GM19468 (cell line): ENCODE data around the gene PPP1R8.
"Not testable (repeated sequence)": the region's sequence is repeated elsewhere in the genome, so short reads cannot be mapped to it uniquely, and the experiment has no call there.

Experiments used
- ATAC-seq: cut with Tn5 transposase; IDR thresholded peaks from one replicate; pipeline ENCODE4 v1.9.1; 2021; ENCODE audit warnings: mild to moderate bottlenecking, moderate library complexity, moderate number of reproducible peaks; ENCODE audit not compliant: unreplicated experiment; ENCODE audit errors: extremely low read depth

Gene PPP1R8

DNA sequence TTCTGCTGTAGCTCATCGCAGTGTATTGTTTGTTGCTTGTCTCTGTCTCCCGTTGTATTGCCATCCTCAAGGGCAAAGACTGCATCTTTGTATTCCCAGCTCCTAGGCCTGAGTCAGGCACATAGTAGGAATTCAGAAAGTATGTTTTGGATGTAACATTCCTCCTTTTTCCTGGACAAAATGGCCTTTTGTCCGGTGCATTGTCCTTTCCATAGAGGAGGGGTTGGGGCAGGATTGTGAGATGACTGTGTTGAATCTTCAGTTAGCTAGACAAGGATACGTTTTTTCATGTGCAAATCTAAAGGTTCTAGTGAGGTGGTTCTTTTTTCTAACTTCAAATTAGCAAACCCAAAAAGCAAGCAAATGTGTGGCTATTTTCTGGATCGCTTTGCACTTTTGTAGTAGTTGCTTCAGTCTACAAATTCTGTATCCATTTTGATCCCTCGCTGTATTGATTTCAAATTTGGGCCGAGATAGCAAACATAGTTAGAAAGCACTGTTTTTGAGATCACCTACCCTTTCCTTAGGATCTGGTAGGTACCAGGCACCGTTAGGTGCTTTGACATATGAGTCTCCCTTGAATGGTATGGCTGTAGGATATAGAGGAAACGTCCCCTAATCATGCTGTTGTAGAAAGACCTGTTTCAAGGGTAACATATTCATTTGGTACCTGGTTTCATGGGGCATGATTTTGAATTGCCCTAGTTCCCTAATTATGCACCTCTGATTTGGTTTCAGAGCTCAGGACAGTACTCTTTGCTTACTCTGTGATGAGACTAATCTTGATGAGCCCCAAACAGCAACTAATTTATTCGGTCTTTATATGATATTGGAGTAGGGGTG is 1.2 kb downstream of the PPP1R8 start:
- no peak for ATAC-seq

DNA sequence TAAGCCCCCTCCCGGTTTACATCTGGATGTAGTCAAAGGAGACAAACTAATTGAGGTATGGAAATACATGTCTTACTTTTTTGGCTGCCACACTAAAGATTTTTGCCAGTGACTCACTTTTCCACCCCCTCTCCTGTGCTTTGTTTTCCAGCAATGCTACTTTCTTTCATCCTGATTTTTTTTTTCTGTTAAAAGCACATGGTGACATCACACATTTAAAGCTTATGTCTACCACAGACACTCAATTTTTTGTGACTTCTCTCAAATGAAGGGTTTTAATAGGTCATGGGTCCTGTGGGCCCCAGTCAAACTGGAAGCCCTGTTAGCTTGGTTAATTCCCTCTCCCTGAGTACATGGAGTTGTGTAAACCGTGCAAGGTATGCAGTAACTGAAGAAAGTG is 2.2 kb downstream of the PPP1R8 start:
- no peak for ATAC-seq

DNA sequence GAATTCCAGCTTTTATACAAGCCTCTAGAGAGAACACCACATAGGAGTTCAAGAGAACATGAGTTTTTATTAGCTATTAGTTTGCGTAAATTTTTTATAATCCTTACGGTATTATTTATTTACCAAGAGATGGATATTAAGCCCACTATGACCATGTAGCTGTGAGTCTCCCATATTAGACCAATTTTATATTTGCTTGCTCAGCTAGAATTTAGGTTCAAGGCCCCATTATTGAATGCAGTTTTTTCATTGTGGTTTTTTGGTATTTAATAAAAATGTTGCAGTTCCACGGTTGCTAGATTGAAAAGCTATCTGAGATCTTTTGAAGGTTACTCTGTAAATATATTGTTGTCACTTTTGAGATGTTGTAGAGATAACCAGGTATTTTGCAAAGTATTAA is 2.9 kb downstream of the PPP1R8 start:
- ATAC-seq: no peak

DNA sequence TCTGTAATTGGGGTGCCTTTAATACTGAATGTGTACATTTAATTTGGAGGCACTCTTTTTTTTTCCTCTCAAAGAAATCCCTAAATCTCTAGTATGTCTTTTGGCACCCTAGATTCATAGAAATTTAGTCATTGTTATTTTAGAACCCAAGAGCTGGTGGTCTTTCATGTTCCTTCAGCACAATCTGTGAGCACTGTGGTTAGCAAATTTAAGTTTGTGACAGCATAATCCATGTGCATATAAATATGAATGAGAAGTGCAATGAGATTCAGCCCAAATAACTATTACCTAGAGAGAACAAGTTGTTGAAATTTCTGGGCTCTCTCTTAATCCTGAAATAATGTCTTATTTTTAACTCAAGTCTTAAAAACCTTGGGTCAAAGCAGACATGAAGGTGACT is 4.5 kb downstream of the PPP1R8 start:
- no peak for ATAC-seq

DNA sequence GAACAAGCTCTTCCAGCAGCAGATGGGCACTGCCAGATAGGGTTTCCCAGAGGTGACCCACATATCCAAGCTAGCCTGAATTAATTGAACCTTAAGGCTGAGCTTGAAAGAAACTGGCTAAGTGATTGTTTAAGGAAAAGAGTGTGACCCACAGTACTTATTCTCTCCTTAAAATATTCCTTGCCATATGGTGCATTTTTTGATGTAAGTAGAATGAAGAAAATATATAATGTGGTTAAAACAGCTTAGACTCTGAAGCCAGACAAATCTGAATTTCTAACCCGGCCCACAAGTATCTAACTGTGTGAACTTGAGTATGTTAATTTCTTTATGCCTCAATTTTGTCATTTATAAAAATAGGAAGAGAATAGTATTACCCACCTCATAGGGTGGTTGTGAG is 4.9 kb downstream of the PPP1R8 start:
- ATAC-seq: no peak

DNA sequence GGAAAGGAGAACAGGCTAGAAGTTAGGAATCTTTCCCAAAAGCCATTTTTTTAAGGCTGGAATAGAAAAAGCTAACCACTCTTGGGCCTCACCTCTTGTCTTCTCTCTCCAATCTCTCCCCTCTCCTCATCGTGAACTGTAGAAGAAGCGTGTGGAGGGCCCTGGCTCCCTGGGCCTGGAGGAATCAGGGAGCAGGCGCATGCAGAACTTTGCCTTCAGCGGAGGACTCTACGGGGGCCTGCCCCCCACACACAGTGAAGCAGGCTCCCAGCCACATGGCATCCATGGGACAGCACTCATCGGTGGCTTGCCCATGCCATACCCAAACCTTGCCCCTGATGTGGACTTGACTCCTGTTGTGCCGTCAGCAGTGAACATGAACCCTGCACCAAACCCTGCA is 19.4 kb downstream of the PPP1R8 start:
- no peak for ATAC-seq

DNA sequence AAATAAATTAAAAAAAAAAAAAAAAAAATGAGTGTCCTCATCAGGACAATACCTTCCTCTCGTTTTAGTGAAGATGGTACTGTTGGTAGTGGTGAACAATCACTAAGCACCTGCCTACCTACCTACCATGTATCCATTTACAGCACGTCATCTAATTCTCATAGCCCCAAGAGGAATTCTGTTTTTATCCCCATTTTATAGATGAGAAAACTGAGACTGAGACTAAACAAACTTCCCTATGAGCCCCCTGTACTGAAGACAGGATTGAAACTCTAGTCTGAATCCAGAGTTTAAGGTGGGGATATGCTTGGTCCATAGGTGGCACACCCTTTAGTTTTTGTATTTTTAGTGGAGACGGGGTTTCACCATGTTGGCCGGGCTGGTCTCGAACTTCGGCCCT is 24.5 kb downstream of the PPP1R8 start:
- ATAC-seq: no peak

DNA sequence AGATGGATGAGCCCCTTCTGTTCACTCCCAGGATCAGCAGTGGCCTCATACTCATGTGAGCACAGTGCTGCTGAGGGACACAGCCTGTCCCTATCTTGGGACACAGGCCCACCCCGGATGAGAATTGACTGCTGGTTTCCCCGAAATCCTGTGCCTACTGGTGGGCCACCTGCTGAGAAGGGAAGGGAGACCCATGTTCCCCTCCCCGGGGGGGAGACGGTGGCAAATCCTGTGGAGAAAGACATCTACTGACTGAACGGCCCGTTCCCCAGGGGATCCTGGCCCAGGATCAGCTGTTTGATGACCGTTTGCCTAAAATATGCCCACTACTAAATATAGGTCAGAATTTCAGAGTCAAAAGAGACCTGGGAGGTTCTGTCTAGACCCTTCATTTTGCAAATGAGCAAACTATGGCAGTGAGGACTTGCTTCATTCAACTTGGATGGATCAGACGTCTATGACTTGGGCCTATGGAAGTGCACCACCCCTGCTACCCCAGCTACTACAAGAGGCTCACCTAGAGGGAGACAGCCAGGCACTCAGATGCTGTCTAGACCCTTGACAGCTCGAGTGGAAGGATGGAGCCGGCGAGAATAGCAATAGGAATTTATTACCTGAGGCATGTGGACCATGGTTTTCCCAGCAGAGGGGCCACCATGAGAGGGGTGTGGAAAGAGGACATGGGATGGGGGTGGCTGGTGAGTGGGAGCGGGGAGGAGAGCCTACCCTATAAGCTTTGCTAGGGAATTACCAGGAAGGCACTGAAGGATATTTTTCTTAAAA is 26.2 kb downstream of the PPP1R8 start:
- ATAC-seq: no peak

DNA sequence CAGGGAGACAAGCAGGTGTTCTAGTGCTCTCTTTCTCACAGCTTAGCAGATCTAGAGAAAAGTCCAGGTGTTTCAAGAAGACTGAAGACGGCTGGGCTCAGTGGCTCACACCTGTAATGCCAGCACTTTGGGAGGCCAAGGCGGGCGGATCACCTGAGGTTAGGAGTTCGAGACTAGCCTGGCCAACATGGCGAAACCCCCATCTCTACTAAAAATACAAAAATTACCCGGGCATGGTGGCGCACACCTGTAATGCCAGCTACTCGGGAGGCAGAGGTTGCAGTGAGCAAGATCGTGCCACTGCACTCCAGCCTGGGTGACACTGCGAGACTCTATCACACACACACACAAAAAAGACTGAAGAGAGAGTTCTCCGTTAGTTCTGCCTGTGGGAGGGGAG is 27.0 kb downstream of the PPP1R8 start:
- ATAC-seq: not testable (repeated sequence)

DNA sequence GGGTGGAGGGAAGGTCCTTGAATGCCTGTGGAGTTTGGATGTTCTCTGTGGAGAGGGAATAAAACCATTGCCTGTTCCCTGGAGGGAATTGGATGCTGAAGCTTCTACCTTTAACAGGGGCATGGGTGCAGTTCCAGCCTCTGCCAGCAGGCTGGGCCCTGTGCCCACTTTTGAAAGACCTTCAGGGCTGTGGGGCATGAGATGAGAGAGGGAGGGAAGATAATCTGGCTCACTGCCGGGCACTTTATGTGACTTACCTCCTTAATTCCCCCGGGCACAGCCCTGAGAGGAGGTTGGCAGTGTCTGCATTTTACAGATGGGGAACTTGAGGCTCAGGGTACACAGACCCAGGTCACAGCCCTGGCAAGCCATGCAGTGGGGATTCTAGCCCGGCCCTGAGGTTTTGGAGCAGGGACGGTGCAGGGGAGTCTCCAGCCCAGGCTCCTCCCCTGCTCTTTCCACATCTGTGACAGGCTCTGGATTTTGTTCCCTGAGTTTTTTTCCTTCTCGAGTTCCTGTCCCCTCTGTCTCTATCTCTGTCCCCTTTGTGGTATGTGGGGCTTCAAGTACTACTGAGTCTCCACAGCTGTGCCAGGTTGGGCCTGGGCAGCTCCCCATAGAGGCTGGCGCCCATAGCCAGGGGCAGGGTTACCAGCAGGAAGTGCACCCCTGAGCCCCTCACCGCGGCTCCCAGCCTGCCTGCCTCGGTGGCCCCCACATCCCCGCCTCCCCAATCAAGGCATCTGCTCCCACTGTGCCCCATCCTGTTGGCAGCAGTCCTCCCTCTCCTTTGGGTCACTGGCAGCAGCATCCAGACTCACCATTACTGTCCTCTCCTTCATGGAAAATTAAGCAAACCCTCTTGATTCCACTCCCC is 27.7 kb downstream of the PPP1R8 start:
- peak; percentile 32 for ATAC-seq

DNA sequence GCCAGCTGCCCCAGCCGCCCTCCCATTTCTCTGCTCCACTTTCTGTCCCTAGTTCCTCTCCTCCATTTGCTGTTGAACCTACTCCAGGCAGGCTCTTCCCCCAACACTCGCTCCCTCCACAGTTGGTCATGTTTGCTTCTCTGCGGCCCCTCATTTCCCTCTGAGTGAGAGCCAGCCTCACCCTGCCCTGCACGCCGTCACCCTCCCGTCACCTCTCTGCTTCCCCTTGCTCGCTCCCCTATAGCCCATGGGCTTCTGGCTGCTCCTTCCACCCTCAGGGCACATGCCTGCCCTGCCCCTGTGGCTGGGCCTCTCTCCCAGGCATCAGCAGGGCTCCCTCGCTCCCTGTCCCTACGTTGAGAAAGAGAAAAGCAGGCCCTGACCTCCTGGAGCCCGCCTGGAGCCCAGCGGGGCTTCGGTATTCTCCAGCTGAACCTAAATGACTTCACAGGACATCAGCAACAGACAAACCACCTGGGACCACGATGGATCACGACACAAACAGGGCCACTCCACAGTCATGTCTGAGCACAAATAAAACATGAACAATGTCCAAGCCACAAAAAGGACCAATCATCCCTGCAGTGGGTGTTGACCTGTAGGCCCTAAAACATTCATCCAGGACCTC is 28.5 kb downstream of the PPP1R8 start:
- no peak for ATAC-seq

DNA sequence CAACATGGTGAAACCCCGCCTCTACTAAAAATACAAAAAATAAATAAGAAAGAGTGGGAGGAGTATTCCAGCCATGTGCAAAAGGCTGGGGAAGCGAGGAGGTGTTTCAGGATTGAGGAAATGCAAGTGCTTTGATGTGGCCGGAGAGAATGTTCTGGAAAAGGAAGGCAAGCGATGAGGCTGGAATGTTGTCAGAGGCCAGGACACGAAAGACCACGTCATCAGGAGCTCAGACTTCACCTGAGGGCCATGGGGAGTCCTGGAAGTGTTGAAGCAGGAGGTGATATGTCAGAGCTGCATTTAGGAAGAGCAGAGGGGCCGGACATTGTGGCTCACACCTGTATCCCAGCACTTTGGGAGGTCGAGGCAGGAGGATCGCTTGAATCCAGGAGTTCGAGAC is 30.9 kb downstream of the PPP1R8 start:
- ATAC-seq: no peak

DNA sequence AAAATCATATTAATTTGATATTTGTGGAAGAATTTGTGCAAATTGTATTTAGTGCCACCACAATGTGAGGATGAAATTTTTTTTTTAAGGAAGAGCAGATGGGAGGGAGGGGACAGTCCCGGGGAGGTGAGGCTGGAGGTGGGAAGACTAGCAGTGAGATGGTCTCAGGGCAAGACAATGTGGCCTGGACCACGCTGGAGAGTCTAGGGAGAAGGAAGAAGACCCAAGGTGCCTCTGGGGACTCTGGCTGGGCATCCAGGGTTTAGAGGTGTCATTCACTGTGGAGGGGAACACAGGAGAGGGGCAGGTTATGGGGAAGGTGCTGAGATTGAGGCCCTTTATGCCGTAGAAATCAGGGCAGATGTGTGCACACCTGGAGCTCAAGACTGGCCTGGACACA is 31.4 kb downstream of the PPP1R8 start:
- no peak for ATAC-seq

DNA sequence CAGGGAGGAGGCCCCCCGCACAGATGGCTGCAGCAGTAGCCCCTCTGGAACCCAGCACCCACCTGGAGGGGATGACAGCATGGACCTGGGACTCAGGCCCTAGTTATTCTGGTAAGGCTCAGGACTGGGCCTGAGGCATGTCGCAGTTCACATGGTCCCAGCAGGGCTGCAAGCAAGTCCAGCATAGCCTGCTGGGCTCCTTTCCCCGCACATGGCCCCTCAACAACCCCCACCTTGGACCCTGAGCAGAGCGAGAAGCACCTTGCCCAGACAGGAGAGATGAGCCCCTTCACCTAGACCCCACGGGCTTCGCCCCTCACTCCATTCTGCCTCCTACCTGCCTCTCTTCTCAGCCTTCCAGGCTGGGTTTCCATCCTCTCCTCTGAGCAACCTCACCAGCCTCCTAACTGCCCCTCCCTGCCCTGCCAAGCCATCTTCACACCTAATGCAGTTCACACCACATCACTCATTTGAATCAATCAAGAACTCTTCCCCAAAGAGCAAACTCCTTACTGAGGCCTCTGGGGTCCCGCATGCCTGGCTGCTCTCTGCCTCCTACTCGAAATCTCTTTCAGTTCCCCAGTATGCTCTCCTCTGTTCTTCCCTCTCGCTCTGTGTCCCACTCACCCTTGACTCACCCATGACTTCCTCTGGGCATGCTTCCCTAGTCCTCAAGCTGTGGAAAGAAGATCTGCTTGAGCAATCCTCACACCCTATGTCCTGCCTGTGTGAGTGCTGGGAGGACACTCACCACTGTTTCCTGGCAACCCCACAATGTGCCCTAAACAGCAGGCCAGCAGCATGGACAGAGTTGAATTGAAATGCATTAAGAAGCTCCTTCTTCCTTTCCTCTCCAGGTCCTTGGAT is 32.3 kb downstream of the PPP1R8 start:
- no peak for ATAC-seq

DNA sequence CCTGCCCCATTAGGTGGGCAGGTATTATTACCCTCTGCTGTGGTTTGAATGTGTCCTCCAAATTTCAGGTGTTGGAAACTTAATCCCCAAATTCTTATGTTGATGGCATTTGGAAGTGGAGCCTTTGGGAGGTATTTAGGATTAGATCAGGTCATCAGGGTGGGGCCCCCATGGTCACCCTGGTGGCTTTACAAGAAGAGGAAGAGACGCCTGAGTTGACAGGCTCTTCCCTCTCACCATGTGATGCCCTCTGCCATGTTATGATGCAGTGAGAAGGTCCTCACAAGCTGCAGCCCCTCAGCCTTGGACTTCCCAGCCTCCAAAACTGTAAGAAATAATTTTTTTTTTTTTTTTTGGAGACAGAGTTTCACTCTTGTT is 32.9 kb downstream of the PPP1R8 start:
- no peak for ATAC-seq

DNA sequence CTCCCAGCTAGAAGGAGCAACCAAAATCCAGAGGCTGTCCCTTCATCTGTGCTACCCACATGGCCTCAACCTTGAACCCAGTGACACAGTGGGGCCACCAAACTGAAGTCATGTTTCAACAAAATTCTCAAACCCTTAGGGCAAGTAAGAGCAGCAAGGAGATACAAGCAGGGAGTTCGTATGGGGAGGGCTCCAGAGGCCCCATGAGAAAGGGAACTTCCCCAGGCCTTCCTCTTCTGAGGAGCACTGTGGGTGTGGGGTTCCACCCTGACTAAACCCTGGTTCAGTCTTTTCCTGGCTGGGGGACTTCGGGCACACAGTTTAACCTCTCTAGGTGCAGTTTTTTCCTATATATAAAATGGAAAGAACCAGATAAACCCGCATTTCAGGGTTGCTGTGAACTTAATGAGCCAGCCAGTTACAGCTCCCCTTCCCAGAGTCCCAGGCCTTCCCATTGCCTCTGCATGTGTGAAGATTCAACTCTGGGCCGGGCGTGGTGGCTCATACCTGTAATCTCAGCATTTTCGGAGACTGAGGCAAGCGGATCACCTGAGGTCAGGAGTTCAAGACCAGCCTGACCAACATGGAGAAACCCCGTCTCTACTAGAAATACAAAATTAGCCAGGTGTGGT is 33.8 kb downstream of the PPP1R8 start:
- no peak for ATAC-seq

DNA sequence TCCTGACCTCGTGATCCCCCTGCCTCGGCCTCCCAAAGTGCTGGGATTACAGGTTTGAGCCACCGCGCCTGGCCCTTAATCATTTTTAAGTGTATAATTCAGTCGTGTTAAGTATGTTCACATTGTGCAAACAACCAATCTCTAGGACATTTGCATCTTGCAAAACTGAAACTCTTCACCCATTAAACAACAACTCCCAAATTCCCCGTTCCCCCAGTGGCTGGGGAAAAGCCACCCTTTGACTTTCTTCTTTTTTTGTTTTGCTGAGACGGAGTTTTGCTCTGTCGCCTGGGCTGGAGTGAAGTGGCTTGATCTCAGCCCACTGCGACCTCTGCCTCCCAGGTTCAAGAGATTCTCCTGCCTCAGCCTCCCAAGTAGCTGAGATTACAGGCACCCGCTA is 35.2 kb downstream of the PPP1R8 start:
- ATAC-seq: no peak

DNA sequence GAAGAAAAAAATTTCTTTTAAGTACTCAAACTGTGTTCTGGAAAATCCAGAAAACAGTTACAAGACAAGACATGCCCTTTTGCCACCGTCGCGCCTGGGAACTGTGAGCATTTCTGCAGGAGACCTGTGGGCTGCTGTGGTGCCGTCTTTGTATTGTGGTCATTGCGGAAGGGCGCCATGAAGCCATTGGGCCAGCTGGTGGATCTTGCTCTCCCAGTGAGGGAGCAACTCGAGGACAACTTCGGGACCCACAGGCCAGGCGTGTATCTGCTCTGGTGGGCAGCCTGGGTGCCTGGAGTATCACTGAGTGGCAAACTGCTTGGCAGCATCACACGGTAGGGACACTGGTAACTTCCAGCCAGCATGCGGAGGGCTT is 38.0 kb downstream of the PPP1R8 start:
- no peak for ATAC-seq
